GM12873 (cell line): ENCODE data around the gene NFIB.

ENCODE experiments used
- CTCF ChIP-seq: IDR thresholded peaks from 2 replicates; pipeline ENCODE4 v1.5.1; 2012; ENCODE audit warnings: low read depth, mild to moderate bottlenecking, moderate library complexity, low read length, control low read depth; ENCODE audit not compliant: insufficient read depth; ENCODE audit errors: missing control alignments

NFIB gene

DNA sequence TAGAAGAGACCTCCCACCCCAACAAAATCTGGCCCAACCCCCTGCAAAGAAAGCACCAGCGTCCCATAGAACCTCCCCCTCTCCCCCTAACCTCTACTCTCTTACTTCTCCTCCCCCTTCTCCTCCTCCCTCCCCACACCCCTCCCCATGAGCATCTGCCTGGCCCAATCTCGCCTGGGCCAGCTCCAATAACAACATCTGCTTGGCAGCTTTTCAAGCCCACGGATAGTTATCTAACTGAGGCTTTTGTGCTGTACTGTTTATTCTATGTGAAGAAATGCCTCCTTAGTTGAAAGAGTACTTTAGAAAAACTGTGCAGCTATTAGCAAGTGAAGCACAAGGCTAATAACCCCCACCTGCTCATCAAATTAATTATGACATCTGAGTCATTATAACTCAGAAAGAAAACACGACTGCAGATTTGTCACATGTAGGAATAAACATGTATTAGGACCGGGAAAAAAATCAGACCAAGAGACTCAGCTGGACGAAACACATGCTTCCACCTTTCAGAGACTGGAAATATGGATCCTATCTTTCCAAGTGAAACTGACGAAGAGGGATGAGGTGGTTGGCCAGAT, 42.8 kb downstream of the NFIB start:
- TF ChIP-seq CTCF, result no peak

GRCh38 chr9:14270358-14271092, 43.4 kb downstream of the NFIB start:
- no peak for TF ChIP-seq CTCF

DNA sequence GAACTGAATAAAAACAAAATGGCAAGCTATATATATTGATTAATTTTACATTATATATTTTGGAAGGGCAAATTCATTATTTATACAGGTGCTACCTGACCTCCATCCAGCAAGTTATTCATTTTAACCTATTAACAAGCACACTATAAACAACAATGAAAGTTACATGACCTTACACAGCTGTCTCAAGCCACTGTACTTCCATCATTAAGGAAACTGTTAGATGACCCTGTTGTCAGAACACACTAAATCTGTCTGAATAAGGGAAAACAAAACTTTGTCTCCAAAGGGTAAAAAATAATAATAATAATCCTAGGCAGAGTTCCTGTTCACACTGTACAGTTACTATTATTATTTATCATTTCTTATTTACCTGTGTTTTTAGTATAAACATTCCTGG, 44.0 kb downstream of the NFIB start:
- TF ChIP-seq CTCF, result no peak

- no peak for TF ChIP-seq CTCF
Measured at GRCh38 chr9:14263707-14264483, 50.0 kb downstream of the NFIB start.

- TF ChIP-seq CTCF, result no peak
Measured at GRCh38 chr9:14262827-14263226, 51.1 kb downstream of the NFIB start.

DNA sequence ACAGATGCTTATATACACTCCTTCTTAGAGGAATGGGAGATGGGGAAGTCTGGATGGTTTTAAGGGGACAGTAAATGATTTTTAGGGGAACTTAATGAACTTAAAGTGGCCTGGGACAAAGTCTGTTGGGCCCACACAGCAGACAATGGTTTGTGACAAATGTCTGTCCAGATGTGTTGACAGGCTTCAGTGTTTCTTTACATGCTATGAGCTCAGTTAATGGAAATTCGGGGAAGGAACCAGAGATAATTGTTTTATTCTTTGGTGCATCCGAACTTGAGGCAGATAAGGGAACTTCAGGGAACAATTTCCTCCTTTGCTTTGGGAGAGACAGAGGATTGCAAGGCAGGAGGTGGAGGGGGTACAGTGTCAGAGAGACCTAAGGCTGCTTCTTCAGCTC, 52.3 kb downstream of the NFIB start:
- TF ChIP-seq CTCF, result no peak

- TF ChIP-seq CTCF, result no peak
Measured at GRCh38 chr9:14260101-14260500, 53.8 kb downstream of the NFIB start.
